Retinal pigment epithelial cell (primary cell): Measurements from ENCODE around the gene ASB8.
A peak's percentile ranks its signal among the peaks of the same experiment; 100 is the strongest.

Experiments
- DNase-seq: peaks from one replicate; pipeline ENCODE4 v3.0.0-alpha.2; 2010; ENCODE audit warnings: low read depth
- H3K4me3 ChIP-seq: 2 replicates; pipeline ENCODE4 v1.5.1; 2011; ENCODE audit warnings: mild to moderate bottlenecking, low read length, control low read depth, moderate library complexity
- CTCF ChIP-seq: conservative IDR thresholded peaks from 2 replicates; pipeline ENCODE4 v1.5.1; 2011; ENCODE audit warnings: low read depth, low read length, control low read depth, inconsistent platforms

ASB8 gene

GRCh38 chr12:48182631-48183030, 25.3 kb upstream of the ASB8 start:
- no peak for DNase-seq
- TF ChIP-seq CTCF, result no peak
- peak overlapping the region; percentile 49 for H3K4me3 ChIP-seq

GRCh38 chr12:48180857-48181495, 23.7 kb upstream of the ASB8 start:
- no peak for DNase-seq
- H3K4me3 ChIP-seq, result no peak overlapping the region
- no peak for TF ChIP-seq CTCF

- DNase-seq, result no peak
- TF ChIP-seq CTCF, result no peak
- no peak overlapping the region for H3K4me3 ChIP-seq
Observed at GRCh38 chr12:48180424-48180823, 23.1 kb upstream of the ASB8 start.

GRCh38 chr12:48179466-48179865, 22.2 kb upstream of the ASB8 start:
- no peak for DNase-seq
- no peak overlapping the region for H3K4me3 ChIP-seq
- no peak for TF ChIP-seq CTCF

- no peak for DNase-seq
- no peak for TF ChIP-seq CTCF
- no peak overlapping the region for H3K4me3 ChIP-seq
Observed at GRCh38 chr12:48177982-48178381, 20.7 kb upstream of the ASB8 start.

GRCh38 chr12:48176417-48176751, 19.1 kb upstream of the ASB8 start:
- H3K4me3 ChIP-seq, result no peak overlapping the region
- no peak for TF ChIP-seq CTCF
- DNase-seq, result no peak

GRCh38 chr12:48175613-48176416, 18.5 kb upstream of the ASB8 start:
- TF ChIP-seq CTCF, result no peak
- DNase-seq, result no peak
- H3K4me3 ChIP-seq, result no peak overlapping the region
